Right lobe of liver (tissue), 4 donors: ENCODE measurements around the gene RHBDL1.

Experiments
- POLR2A ChIP-seq: fragments of 450-650 bp; IDR thresholded peaks from one replicate; pipeline ENCODE4 v1.6.1; 2017; ENCODE audit warnings: antibody characterized with exemption, mild to moderate bottlenecking
- TF ChIP-seq, protein P1 (sequence below), 4 donors: fragments of 200-600 bp in 3 of 4; fragments of 450-650 bp in 1 of 4; IDR thresholded peaks; one replicate each; pipeline versions ENCODE4 v1.5.1 to v1.8.0; 2016 to 2022; ENCODE audit warnings: antibody characterized with exemption in 4 of 4, mild to moderate bottlenecking in 2 of 4
- donor health status: DM: no; HTN: no; CAD: no.
- donor health status: DM: no; HTN: no; CAD: no.
- donor health status: DM: no; HTN: yes; CAD: no.

DNA sequence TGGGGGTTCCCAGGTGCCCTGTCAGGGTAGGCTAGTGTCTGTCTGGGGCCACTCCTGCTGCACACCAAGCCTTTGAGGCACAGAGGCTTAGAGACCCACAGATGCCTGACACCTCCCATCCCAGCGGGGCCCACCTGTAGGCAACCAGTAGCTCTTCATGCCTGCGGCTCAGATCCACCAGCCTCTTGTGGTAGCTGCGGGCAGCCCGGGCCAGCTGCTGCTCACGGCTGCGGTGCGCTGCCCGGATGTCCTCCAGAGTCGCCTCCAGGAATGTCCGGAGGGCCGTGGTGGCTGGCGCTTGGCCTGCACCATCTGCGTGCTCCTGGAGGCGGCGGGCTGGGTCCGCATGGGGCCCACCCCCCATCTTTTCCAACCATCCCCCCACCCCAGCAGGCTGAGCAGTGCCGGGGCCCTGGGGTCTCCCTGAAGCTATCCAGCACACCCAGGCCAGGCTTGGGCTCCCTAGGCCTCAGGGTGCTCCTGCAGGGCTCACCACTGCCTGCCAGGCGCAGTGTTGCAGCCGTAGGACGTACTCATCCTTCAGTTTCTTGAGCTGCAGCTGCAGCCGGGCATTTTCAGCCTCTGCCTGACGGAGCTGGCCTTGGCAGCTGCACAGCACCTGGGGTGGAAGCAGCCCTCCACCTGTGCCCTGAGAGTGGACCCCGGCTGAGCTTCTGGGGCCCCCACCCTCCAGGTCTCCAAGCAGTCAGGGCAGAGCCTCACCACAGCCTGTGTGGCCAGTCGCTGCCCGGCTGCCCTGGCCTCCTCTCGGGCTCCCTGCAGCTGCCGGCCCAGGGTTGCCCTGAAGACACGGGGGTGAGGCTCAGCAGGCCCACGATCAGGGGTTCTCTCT lies 48.9 kb downstream of the RHBDL1 start:
- TF ChIP-seq, protein P1, sequence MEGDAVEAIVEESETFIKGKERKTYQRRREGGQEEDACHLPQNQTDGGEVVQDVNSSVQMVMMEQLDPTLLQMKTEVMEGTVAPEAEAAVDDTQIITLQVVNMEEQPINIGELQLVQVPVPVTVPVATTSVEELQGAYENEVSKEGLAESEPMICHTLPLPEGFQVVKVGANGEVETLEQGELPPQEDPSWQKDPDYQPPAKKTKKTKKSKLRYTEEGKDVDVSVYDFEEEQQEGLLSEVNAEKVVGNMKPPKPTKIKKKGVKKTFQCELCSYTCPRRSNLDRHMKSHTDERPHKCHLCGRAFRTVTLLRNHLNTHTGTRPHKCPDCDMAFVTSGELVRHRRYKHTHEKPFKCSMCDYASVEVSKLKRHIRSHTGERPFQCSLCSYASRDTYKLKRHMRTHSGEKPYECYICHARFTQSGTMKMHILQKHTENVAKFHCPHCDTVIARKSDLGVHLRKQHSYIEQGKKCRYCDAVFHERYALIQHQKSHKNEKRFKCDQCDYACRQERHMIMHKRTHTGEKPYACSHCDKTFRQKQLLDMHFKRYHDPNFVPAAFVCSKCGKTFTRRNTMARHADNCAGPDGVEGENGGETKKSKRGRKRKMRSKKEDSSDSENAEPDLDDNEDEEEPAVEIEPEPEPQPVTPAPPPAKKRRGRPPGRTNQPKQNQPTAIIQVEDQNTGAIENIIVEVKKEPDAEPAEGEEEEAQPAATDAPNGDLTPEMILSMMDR (IDR thresholded peaks at IDR 0.05): no peak
- TF ChIP-seq POLR2A: no peak
